HG02759 (cell line): Measurements from ENCODE around the gene TUBB4A.

ENCODE experiments used
- ATAC-seq: cut with Tn5 transposase; IDR thresholded peaks from one replicate; pipeline ENCODE4 v1.9.1; 2021; ENCODE audit warnings: mild to moderate bottlenecking, moderate library complexity; ENCODE audit not compliant: unreplicated experiment

The TUBB4A gene

GRCh38 chr19:6472713-6473112 lies 29.4 kb downstream of the TUBB4A start:
- ATAC-seq, result no peak

- ATAC-seq, result no peak
Measured at GRCh38 chr19:6471076-6471475, 31.0 kb downstream of the TUBB4A start.

GRCh38 chr19:6470173-6470572 lies 31.9 kb downstream of the TUBB4A start:
- ATAC-seq, result no peak

- no peak for ATAC-seq
Measured at GRCh38 chr19:6467384-6467783, 34.7 kb downstream of the TUBB4A start.

- no peak for ATAC-seq
Measured at GRCh38 chr19:6466526-6467248, 35.4 kb downstream of the TUBB4A start.

- no peak for ATAC-seq
Measured at GRCh38 chr19:6465663-6466062, 36.4 kb downstream of the TUBB4A start.

GRCh38 chr19:6465006-6465405 lies 37.1 kb downstream of the TUBB4A start:
- no peak for ATAC-seq

- no peak for ATAC-seq
Measured at GRCh38 chr19:6464070-6464873, 37.8 kb downstream of the TUBB4A start, which contains the start of gene CRB3. CRB3 (plus strand) TSS chr19:6464271; CDS start chr19:6464702, 431 bp downstream.

GRCh38 chr19:6460099-6460884 lies 41.8 kb downstream of the TUBB4A start:
- ATAC-seq, result peak; percentile 77

- ATAC-seq, result peak; percentile 36
Measured at GRCh38 chr19:6459262-6460098, 42.6 kb downstream of the TUBB4A start, which contains the start of gene SLC25A23. SLC25A23 (minus strand) TSS chr19:6459792; CDS start chr19:6459628, 164 bp downstream.

GRCh38 chr19:6458695-6459261 lies 43.3 kb downstream of the TUBB4A start:
- ATAC-seq, result no peak

GRCh38 chr19:6457958-6458694 lies 44.0 kb downstream of the TUBB4A start:
- no peak for ATAC-seq

- no peak for ATAC-seq
Measured at GRCh38 chr19:6455924-6456323, 46.2 kb downstream of the TUBB4A start.

- no peak for ATAC-seq
Measured at GRCh38 chr19:6453951-6454565, 48.1 kb downstream of the TUBB4A start.

- ATAC-seq, result no peak
Measured at GRCh38 chr19:6452899-6453298, 49.2 kb downstream of the TUBB4A start.

- no peak for ATAC-seq
Measured at GRCh38 chr19:6452223-6452614, 49.9 kb downstream of the TUBB4A start.

- no peak for ATAC-seq
Measured at GRCh38 chr19:6451583-6452222, 50.4 kb downstream of the TUBB4A start.

GRCh38 chr19:6450166-6450565 lies 51.9 kb downstream of the TUBB4A start:
- no peak for ATAC-seq
